Activated CD4-positive, alpha-beta T cell treated with anti-CD3 and anti-CD28 coated beads, Interleukin-2, amount 10 ng/mL, durations not matched to agents 7 days and 5 days (primary cell): ENCODE results near the gene FRYL. TPM values are rescaled to one million over a fixed set of nuclear protein-coding genes. Genes with fewer than 3 reads are reported as not detected.

Source experiments
- CTCF ChIA-PET: fragments of 350-600 bp; sonication (Branson Sonifier 250); formaldehyde crosslinking; loops from one replicate; lab custom pipeline; 2021; ENCODE audit warnings: antibody characterized with exemption; lab: Charles Lee
- POLR2A ChIA-PET: fragments of 350-600 bp; sonication (Branson Sonifier 250); formaldehyde crosslinking; loops from one replicate; lab custom pipeline; 2021; ENCODE audit warnings: antibody characterized with exemption; lab: Charles Lee
- DNase-seq: peaks from one replicate; pipeline ENCODE4 v3.0.0-alpha.2; 2020
- H3K27ac Mint-ChIP-seq: one replicate; pipeline ENCODE4 v1.8.0; 2021; ENCODE audit warnings: mild to moderate bottlenecking, moderate library complexity, mixed read lengths
- H3K27me3 Mint-ChIP-seq: one replicate; pipeline ENCODE4 v1.8.0; 2021; ENCODE audit warnings: mixed read lengths
- H3K36me3 Mint-ChIP-seq: one replicate; pipeline ENCODE4 v1.8.0; 2021; ENCODE audit warnings: low read depth, mixed read lengths
- H3K4me1 Mint-ChIP-seq: one replicate; pipeline ENCODE4 v1.8.0; 2021; ENCODE audit warnings: mixed read lengths
- H3K4me3 Mint-ChIP-seq: one replicate; pipeline ENCODE4 v1.8.0; 2021; ENCODE audit warnings: mild to moderate bottlenecking, moderate library complexity, mixed read lengths
- H3K9me3 Mint-ChIP-seq: one replicate; pipeline ENCODE4 v1.8.0; 2021; ENCODE audit warnings: mixed read lengths
- total RNA-seq, 2 experiments: library from RNA; stranded (reverse); gene quantifications; one replicate each; pipeline ENCODE4 v1.2.3, GENCODE V29; 2021

Gene FRYL
- total RNA-seq, 2 experiments from 2014 or later = 96.8 to 102 TPM

DNA sequence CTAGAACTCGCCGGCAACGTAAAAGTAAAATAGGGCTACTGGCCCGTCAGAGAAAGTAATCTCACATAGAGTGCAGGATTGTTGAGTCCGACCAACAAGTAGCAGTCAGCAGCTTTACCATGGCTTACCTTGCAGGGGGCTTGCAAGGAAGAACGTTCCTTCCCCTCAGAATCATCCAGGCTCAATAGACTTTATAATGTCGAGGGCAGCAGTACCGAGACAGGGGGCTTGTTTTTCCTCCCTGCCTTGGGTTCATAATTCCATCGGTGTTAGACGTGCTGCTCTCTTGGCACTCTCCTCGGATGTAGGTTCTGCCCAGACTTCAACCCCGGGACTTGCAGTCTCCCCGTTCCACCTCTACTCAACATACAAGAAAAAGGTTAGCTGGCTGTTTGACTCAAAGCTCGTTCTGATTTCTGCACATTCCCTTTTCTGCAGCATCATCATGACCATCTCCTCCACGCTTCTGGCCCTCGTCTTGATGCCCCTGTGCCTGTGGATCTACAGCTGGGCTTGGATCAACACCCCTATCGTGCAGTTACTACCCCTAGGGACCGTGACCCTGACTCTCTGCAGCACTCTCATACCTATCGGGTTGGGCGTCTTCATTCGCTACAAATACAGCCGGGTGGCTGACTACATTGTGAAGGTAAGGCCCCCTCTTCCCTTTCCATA lies 295.4 kb downstream of the FRYL start:
- H3K4me1 Mint-ChIP-seq = peaks cover 12% of the 10 kb centered on the region
- ChIA-PET CTCF (interaction anchor here (0.6 to 2.0 kb wide), 5 partner anchors 13 to 127 kb away, joined by 3 to 7 read pairs (median 4); no protein-coding TSS in a partner anchor), POLR2A (no interaction called here)
- no peak overlapping the region for H3K27ac Mint-ChIP-seq
- H3K36me3 Mint-ChIP-seq = no peaks in the 10 kb centered on the region
- peak overlapping the region; percentile 31 for H3K4me3 Mint-ChIP-seq
- DNase-seq = no peak
- H3K27me3 Mint-ChIP-seq = peaks cover 76% of the 10 kb centered on the region
- H3K9me3 Mint-ChIP-seq = no peaks in the 10 kb centered on the region

DNA sequence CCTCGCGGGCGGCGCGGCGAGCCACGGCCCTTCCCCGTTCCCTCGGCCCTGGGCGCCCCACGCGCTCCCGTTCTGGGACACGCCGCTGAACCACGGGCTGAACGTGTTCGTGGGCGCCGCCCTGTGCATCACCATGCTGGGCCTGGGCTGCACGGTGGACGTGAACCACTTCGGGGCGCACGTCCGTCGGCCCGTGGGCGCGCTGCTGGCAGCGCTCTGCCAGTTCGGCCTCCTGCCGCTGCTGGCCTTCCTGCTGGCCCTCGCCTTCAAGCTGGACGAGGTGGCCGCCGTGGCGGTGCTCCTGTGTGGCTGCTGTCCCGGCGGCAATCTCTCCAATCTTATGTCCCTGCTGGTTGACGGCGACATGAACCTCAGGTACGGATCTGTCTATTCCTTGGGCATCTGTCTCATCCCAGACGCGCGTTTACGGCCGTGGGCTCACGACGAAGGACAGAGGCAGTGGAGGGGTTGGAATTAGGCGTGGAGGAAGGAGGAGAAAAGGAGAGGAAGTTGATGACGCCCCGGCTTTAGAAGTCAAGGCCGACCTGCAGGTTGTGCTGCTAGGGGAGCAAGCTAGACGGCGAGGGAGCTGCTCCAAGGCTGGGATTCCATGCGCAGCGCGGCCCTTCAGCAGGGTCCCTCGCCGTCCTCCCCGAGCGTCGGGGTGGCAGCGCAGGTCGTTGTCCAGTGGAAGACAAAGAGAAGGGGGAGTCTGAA lies 296.1 kb downstream of the FRYL start:
- POLR2A ChIA-PET = no interaction called here
- CTCF ChIA-PET = interaction anchor here (0.8 to 2.0 kb wide), 4 partner anchors 12 to 126 kb away, joined by 3 to 5 read pairs (median 4); no protein-coding TSS in a partner anchor
- H3K27me3 Mint-ChIP-seq = peaks cover 71% of the 10 kb centered on the region
- DNase-seq = no peak
- H3K27ac Mint-ChIP-seq = no peak overlapping the region
- H3K4me3 Mint-ChIP-seq = peak overlapping the region; percentile 31
- no peaks in the 10 kb centered on the region for H3K9me3 Mint-ChIP-seq
- H3K36me3 Mint-ChIP-seq = no peaks in the 10 kb centered on the region
- peaks cover 11% of the 10 kb centered on the region for H3K4me1 Mint-ChIP-seq

DNA sequence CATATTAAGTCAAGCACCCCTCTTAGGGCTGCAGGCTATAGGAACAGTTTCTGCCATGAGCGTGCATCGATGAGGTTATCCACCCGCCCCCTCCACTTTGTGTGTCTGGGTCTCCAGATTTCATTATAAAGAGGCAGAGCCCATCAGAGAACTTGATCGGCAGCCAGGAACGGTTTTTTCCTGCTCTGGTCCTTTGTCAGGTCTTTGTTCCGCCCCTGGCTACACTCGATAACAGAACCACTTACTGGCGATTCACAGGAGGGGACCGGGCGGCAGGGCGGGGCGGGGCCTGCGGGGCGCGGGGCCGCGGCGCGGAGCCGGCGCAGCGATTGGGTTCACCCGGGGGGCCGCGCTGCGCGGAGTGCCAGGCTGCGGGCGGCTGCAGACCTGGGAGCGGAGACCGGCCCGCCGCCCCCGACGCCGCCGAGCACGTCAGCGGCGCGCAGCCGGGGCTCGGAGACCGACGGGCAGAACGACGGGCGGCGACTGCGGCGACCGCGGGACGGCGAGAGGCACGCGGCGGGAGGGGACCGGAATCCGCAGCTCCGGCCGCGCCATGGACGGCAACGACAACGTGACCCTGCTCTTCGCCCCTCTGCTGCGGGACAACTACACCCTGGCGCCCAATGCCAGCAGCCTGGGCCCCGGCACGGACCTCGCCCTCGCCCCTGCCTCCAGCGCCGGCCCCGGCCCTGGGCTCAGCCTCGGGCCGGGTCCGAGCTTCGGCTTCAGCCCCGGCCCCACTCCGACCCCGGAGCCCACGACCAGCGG lies 296.9 kb downstream of the FRYL start, which contains the start of gene SLC10A4:
SLC10A4 (plus strand) TSS at position 338 of the 771 bp plus-strand sequence; CDS start at position 557, 219 bp downstream.
- no peak for DNase-seq
- Mint-ChIP-seq H3K4me3 (peak within 1 kb of the TSS; percentile 52), H3K27me3 (peaks cover 64% of the 10 kb centered on the region), H3K36me3 (no peaks in the 10 kb centered on the region), H3K9me3 (no peaks in the 10 kb centered on the region), H3K27ac (no peak within 1 kb of the TSS), H3K4me1 (peaks cover 11% of the 10 kb centered on the region)
- POLR2A ChIA-PET = no interaction called here
- CTCF ChIA-PET = interaction anchor here (1.0 kb wide), 1 partner anchor 10 kb away, joined by 3 read pairs; no protein-coding TSS in a partner anchor

GRCh38 chr4:48481581-48481980 lies 298.5 kb downstream of the FRYL start:
- Mint-ChIP-seq H3K27me3 (peaks cover 52% of the 10 kb centered on the region), H3K4me3 (no peak overlapping the region), H3K9me3 (no peaks in the 10 kb centered on the region), H3K36me3 (no peaks in the 10 kb centered on the region), H3K27ac (no peak overlapping the region), H3K4me1 (peaks cover 11% of the 10 kb centered on the region)
- CTCF ChIA-PET = no interaction called here
- no peak for DNase-seq
- POLR2A ChIA-PET = no interaction called here

DNA sequence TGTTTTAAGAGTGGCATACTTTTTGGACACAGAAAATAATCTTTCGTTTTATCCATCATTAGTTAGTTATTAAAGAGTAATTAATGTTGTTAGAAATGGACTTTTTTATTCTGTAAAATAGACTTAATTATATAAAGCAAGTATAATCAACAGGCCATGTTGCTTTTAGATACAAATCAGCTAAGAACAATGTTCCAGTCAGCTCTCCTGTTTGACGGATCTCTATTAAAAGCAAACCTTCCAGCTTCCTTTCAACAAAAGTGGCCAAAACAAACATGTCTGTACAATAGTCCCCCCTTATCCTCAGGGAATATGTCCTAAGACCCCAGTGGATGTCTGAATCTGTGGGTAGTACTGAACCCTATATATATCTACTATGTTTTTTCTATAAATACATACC lies 301.8 kb downstream of the FRYL start:
- ChIA-PET POLR2A (no interaction called here), CTCF (no interaction called here)
- H3K27ac Mint-ChIP-seq = no peak overlapping the region
- peaks cover 3% of the 10 kb centered on the region for H3K4me1 Mint-ChIP-seq
- no peaks in the 10 kb centered on the region for H3K36me3 Mint-ChIP-seq
- no peaks in the 10 kb centered on the region for H3K9me3 Mint-ChIP-seq
- H3K4me3 Mint-ChIP-seq = no peak overlapping the region
- DNase-seq = no peak
- peaks cover 31% of the 10 kb centered on the region for H3K27me3 Mint-ChIP-seq

DNA sequence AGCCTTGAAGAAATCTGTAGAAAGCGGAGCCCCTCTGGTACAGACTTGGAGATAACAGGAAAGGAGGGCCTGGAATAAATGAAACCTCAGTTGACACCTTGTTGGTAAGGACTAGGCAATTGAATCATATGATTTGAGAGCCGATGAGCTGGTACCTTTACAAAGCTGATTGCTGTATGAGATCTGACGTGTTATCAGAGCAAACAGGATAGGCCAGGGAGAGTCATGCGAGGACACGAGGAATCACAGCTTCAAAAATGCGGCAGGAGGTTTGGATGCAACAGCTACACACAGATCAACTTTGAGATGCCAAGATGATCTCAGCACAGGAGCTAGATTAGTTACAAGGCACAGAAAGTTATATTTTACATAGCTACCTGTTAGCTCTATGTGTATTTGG lies 304.3 kb downstream of the FRYL start:
- POLR2A ChIA-PET = no interaction called here
- Mint-ChIP-seq H3K36me3 (no peaks in the 10 kb centered on the region), H3K4me3 (no peak overlapping the region), H3K4me1 (no peaks in the 10 kb centered on the region), H3K27ac (no peak overlapping the region), H3K9me3 (no peaks in the 10 kb centered on the region), H3K27me3 (peaks cover 8% of the 10 kb centered on the region)
- no peak for DNase-seq
- CTCF ChIA-PET = interaction anchor here (0.6 to 1.8 kb wide), 3 partner anchors 9 to 469 kb away, joined by 3 to 5 read pairs (median 5); no protein-coding TSS in a partner anchor

- Mint-ChIP-seq H3K27ac (no peak overlapping the region), H3K4me3 (no peak overlapping the region), H3K27me3 (peaks cover 13% of the 10 kb centered on the region), H3K36me3 (no peaks in the 10 kb centered on the region), H3K4me1 (no peaks in the 10 kb centered on the region), H3K9me3 (no peaks in the 10 kb centered on the region)
- CTCF ChIA-PET = no interaction called here
- no peak for DNase-seq
- POLR2A ChIA-PET = no interaction called here
Observed at GRCh38 chr4:48472794-48473193, 307.3 kb downstream of the FRYL start.

- peaks cover 13% of the 10 kb centered on the region for H3K27me3 Mint-ChIP-seq
- H3K4me3 Mint-ChIP-seq = no peak overlapping the region
- no peaks in the 10 kb centered on the region for H3K4me1 Mint-ChIP-seq
- no peak overlapping the region for H3K27ac Mint-ChIP-seq
- H3K9me3 Mint-ChIP-seq = no peaks in the 10 kb centered on the region
- H3K36me3 Mint-ChIP-seq = no peaks in the 10 kb centered on the region
- no peak for DNase-seq
- CTCF ChIA-PET = interaction anchor here (1.8 kb wide), 1 partner anchor 14 kb away, joined by 4 read pairs; no protein-coding TSS in a partner anchor
- POLR2A ChIA-PET = no interaction called here
Observed at GRCh38 chr4:48470570-48470969, 309.5 kb downstream of the FRYL start.

- no peak for DNase-seq
- Mint-ChIP-seq H3K36me3 (no peaks in the 10 kb centered on the region), H3K9me3 (no peaks in the 10 kb centered on the region), H3K4me3 (no peak overlapping the region), H3K4me1 (no peaks in the 10 kb centered on the region), H3K27ac (no peak overlapping the region), H3K27me3 (peaks cover 11% of the 10 kb centered on the region)
- ChIA-PET CTCF (interaction anchor here (1.8 kb wide), 1 partner anchor 15 kb away, joined by 4 read pairs; no protein-coding TSS in a partner anchor), POLR2A (no interaction called here)
Observed at GRCh38 chr4:48470137-48470536, 309.9 kb downstream of the FRYL start.

GRCh38 chr4:48467891-48468290 lies 312.2 kb downstream of the FRYL start:
- no peak for DNase-seq
- H3K27me3 Mint-ChIP-seq = peaks cover 11% of the 10 kb centered on the region
- no peaks in the 10 kb centered on the region for H3K9me3 Mint-ChIP-seq
- POLR2A ChIA-PET = no interaction called here
- no peak overlapping the region for H3K27ac Mint-ChIP-seq
- H3K4me1 Mint-ChIP-seq = no peaks in the 10 kb centered on the region
- CTCF ChIA-PET = interaction anchor here (1.7 kb wide), 1 partner anchor 12 kb away, joined by 8 read pairs; no protein-coding TSS in a partner anchor
- no peaks in the 10 kb centered on the region for H3K36me3 Mint-ChIP-seq
- H3K4me3 Mint-ChIP-seq = no peak overlapping the region

DNA sequence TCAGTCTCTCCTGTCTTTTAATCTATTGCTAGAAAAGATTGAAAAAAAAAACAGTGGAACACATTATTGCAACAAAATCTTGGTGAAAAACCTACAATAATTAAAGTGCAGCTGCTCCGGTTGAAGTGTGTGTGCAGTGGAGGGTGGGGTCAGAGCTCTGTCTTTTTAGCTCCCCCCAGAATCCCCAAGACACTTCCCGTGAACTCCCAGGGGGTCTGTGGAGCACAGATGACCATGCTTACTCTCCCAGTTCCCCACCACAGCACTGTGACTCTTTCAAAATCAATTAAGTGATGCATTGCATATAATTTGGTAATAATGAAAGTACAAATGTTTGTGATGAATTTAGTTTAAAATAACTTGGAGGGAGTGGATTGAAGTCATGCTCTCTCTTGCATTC lies 312.6 kb downstream of the FRYL start:
- Mint-ChIP-seq H3K27ac (no peak overlapping the region), H3K9me3 (no peaks in the 10 kb centered on the region), H3K27me3 (peaks cover 11% of the 10 kb centered on the region), H3K36me3 (no peaks in the 10 kb centered on the region), H3K4me3 (no peak overlapping the region), H3K4me1 (no peaks in the 10 kb centered on the region)
- POLR2A ChIA-PET = no interaction called here
- CTCF ChIA-PET = interaction anchor here (1.7 kb wide), 1 partner anchor 11 kb away, joined by 8 read pairs; no protein-coding TSS in a partner anchor
- DNase-seq = no peak

DNA sequence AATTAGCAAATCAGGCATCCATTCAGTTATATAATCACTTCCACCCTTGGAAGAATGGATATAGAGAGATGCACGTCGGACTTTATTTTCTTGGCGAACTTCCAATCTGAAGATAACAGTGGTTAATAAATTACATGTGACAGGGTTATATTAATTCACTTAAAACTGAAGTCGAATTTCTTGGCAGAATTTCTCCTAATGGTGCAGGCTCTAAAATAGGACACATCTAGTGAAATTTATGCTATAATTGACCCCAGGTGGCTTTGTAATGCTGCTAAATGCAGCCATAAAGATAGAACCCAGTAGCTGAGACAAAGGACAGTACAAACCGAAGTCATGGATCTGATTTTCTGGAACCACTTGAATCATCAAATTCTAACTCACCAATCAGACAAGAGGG lies 317.7 kb downstream of the FRYL start:
- H3K27me3 Mint-ChIP-seq = peaks cover under 1% of the 10 kb centered on the region
- POLR2A ChIA-PET = no interaction called here
- H3K4me1 Mint-ChIP-seq = no peaks in the 10 kb centered on the region
- H3K4me3 Mint-ChIP-seq = no peak overlapping the region
- no peaks in the 10 kb centered on the region for H3K36me3 Mint-ChIP-seq
- no peak for DNase-seq
- no peak overlapping the region for H3K27ac Mint-ChIP-seq
- CTCF ChIA-PET = no interaction called here
- no peaks in the 10 kb centered on the region for H3K9me3 Mint-ChIP-seq
